HG03432 (cell line): ENCODE data around the gene CCDC194.
A peak's percentile ranks its signal among the peaks of the same experiment; 100 is the strongest.
"Not testable (repeated sequence)": the region's sequence is repeated elsewhere in the genome, so short reads cannot be mapped to it uniquely, and the experiment has no call there.

ENCODE experiments used
- ATAC-seq: cut with Tn5 transposase; IDR thresholded peaks from one replicate; pipeline ENCODE4 v1.9.1; 2021; ENCODE audit warnings: mild to moderate bottlenecking, moderate library complexity; ENCODE audit not compliant: unreplicated experiment

The CCDC194 gene

GRCh38 chr19:17376935-17377600 lies 16.9 kb downstream of the CCDC194 start, which contains the start of gene PLVAP:
TSS of gene PLVAP (minus strand) at chr19:17377342. CDS start at chr19:17377288, 54 bp downstream.
- ATAC-seq: no peak

GRCh38 chr19:17370026-17370587 lies 23.9 kb downstream of the CCDC194 start:
- peak; percentile 79 for ATAC-seq

DNA sequence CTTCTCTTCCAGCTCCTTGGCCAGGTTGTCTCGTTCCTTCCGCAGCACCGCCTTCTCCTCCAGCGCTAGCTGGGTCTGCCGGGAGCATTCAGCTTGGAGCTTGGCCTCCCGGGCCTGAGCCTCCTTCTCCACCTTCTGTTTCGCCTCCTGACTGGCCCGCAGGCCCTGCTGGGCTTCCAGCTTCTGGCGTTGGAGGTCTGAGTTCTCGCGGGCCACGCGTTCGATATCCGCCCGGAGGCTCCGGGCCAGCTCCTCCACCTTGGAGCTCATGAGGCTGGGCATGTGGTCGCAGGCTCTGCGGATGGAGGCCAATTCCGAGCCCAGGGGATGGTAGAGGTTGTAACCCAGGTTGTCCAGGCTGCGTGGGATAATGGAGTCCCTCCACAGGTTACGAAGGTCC lies 28.6 kb downstream of the CCDC194 start:
- no peak for ATAC-seq

DNA sequence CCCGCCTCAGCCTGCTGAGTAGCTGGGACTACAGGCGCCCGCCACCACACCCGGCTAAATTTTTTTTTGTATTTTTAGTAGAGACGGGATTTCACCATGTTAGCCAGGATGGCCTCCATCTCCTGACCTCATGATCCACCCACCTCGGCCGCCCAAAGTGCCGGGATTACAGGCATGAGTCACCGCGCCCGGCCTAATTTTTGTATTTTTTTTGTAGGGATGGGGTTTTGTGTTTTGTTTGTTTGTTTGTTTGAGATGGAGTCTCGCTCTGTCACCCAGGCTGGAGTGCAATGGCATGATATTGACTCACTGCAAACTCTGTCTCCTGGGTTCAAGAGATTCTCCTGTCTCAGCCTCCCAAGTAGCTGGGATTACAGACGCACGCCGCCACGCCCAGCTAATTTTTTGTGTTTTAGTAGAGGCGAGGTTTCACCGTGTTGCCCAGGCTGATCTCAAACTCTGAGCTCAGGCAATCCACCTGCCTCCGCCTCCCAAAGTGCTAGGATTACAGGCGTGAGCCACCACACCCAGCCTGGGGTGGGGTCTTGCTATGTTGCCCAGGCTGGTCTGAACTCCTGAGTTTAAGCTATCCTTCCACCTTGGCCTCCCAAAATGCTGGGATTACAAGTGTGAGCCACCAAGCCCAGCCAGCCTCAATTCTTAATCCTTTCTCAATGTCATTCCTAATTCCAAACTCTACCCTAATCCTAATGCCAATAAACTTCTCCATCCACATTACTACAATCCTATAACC lies 30.0 kb downstream of the CCDC194 start:
- ATAC-seq: not testable (repeated sequence)

GRCh38 chr19:17359905-17360800 lies 33.8 kb downstream of the CCDC194 start:
- ATAC-seq: no peak

DNA sequence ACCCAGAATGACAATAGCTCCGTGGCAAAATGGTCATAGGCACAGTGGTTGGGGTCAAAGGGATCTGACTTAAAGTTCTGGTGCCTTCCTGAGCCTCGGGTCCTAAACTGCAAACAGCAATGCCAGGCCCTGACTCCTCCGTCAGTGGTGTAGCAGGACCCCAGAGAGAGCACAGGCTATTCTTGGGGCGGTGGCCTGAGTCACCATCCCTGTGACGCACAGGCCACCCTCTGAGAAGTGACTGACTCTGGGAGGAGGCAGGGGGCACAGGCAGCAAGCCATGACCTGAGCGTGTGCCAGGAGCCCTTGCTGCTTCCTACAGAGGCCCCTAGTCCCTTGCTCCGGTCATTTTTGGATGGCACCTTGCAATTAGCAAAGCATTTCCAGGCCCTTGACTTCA lies 35.6 kb downstream of the CCDC194 start:
- ATAC-seq: no peak

GRCh38 chr19:17357724-17358123 lies 36.3 kb downstream of the CCDC194 start:
- ATAC-seq: no peak

- no peak for ATAC-seq
Observed at GRCh38 chr19:17357078-17357666, 36.8 kb downstream of the CCDC194 start.

GRCh38 chr19:17353386-17353785 lies 40.6 kb downstream of the CCDC194 start:
- no peak for ATAC-seq

GRCh38 chr19:17352608-17353280 lies 41.3 kb downstream of the CCDC194 start:
- no peak for ATAC-seq

DNA sequence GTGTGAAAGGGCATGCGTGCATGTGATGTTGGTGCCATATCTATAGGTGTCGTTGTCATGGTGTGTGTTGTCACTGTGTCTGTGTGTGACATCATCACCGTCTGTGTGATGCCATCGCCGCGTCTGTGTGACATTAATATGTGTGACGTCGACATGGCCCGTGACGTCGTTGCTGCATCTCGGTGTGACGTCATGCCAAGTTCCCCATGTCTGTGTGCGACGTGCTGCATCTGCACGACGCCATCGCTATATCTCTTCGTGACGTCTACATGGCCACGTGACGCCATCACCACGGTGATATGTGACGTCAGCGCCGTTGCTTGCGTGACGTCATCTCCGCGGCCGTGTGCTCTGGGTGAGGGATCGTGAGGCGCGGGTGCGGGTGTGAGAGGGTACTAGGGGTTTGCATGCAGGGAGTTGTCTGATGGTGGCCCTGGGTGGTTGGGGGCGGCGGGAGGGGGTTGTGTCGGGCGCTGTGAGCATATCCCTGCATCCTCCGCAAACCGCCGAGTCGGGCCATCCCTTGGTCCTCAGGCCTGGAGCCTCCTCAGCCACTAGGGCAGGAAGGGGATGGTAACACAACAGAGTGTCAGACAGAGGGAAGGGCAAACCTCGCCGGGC lies 42.1 kb downstream of the CCDC194 start:
- ATAC-seq: no peak

DNA sequence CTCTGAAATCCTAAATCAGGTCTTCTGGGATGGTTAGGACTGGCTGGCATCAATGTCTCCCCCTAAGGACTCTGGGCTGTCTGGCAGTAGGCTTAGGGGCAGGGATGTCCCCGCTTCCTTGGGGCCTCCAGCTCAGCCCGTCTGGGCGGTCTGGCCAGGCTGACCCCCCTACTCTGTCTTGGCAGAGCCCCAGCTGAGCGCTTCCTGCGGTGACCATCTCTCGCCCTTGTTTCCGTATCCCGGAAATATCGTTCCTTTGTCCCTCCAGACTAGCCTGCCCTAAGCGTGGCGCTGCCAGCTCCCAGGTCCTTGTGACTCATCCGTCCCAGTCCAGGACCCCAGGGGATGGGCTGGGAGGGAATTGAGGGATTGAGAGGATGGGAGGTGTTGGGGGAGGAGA lies 45.3 kb downstream of the CCDC194 start:
- no peak for ATAC-seq

DNA sequence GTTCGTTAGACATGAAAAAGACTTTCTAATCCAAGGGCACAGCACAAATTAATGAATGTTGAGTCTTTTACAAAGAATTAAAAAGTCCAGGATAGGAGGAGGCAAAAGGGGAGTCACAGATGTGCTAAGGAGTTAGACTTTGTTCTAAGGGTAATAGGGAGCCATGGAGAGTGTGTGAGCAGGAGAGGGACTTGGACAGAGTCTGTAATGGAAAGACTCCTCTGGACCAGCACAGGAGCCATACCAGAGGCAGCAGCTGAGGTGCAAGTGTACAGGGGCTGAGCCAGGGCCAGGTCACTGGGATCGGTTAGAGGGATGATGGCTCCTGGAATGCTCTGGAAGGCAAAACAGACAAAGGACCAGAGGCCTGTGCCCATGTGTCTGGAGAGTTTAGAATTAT lies 46.1 kb downstream of the CCDC194 start:
- no peak for ATAC-seq

DNA sequence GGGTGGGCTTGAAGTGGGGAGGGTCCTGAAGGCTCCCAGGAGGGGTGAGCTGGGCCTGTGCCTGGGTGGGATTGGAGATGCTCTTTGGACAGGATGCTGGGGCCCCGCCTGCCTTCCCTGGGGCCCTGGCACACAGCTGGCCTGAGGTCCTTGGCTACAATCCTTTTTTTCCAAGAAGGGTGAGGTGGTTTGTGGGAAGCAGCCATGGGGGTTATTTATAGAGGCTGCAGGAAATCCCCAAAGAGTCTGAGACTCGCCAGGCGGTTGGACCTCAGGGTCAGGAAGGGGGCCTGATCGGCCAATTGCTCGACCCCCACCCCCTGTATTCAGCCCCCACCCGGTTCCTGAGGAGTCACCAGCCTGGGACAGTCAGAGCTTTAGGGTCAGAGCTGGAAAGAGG lies 46.6 kb downstream of the CCDC194 start:
- ATAC-seq: no peak

GRCh38 chr19:17346109-17346671 lies 47.8 kb downstream of the CCDC194 start:
- no peak for ATAC-seq

DNA sequence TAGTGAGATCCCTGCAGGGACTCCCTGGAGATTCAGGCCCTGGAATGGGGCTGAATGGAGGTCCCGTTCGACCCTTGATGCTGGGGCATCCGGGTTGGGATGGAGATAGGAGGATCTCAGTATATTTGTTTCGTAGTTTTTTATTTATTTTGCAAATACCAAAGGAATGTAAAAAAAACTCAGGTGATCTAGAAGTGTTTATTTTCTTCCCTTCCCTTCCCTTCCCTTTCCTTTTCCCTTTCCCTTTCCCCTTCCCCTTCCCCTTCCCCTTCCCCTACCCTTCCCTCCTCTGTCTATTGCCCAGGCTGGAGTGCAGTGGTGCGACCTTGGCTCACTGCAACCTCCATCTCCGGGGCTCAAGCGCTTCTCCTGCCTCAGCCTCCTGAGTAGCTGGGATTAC lies 52.2 kb downstream of the CCDC194 start:
- no peak for ATAC-seq

DNA sequence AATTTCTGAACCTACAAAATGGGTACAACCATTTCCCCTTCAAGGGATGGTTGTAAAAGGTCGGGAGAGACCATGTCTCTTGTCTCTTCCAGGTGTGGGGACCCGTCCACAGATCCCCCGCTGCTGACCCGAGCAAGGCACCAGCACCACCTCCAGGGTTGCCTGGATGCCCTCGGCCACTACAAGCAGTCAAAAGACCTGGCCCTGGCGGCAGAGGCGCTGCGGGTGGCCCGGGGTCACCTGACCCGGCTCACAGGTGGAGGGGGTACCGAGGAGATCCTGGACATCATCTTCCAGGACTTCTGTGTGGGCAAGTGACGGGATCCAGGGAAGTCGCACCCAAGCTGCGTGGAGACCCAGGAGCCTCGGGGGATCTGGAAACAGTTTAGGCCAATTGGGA lies 52.6 kb downstream of the CCDC194 start:
- no peak for ATAC-seq

GRCh38 chr19:17340871-17341357 lies 53.1 kb downstream of the CCDC194 start:
- ATAC-seq: no peak
